H4 (cell line): ENCODE results near the gene SERPINB7. TPM values are rescaled to one million over a fixed set of nuclear protein-coding genes. Genes with fewer than 3 reads are reported as not detected.
"Not testable (repeated sequence)": the region's sequence is repeated elsewhere in the genome, so short reads cannot be mapped to it uniquely, and the experiment has no call there.

ENCODE experiments used
- DNase-seq: peaks from one replicate; pipeline ENCODE4 v3.0.0-alpha.2; 2015; ENCODE audit warnings: low spot score
- total RNA-seq: library from RNA; depleted of rRNA; stranded (reverse); fragments of >200 nt; shearing (Covaris generic); gene quantifications from 2 replicates; pipeline ENCODE4 v1.2.3, GENCODE V29; 2014; rRNA removed

The SERPINB7 gene, protein sequence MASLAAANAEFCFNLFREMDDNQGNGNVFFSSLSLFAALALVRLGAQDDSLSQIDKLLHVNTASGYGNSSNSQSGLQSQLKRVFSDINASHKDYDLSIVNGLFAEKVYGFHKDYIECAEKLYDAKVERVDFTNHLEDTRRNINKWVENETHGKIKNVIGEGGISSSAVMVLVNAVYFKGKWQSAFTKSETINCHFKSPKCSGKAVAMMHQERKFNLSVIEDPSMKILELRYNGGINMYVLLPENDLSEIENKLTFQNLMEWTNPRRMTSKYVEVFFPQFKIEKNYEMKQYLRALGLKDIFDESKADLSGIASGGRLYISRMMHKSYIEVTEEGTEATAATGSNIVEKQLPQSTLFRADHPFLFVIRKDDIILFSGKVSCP
- total RNA-seq: 1.3 TPM in 1 of 2 replicates, not detected in the other

DNA sequence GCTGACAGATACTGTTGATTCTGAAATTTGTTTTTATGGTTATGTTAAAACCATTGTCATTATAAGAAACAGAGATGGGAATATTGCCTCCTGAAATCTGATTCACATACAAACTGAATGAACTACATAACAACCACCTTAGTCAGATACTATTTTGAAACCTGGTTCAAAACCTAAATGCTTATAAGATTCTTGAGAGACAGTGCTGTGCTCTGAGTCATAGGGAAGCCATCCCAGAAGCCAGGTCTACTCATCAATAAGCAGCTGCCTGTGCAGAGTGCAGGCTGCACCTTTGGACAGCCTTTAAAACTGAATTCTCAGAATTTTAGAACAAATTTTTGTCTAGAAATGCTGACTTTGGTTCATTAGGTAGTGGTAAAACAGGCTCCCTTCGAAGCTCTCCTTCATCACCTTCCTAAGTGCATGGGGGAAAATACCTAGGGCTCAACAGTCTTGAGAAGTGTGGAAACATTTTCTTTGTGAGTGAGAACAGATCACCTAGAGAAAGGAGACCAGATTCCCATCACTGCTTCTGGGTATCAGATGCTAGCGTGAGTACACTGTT is at the start of gene SERPINB7:
TSS of gene SERPINB7 (plus strand) at position 253 of the 565 bp plus-strand sequence. CDS start 6,955 bp downstream, outside the sequence.
- no peak for DNase-seq

DNA sequence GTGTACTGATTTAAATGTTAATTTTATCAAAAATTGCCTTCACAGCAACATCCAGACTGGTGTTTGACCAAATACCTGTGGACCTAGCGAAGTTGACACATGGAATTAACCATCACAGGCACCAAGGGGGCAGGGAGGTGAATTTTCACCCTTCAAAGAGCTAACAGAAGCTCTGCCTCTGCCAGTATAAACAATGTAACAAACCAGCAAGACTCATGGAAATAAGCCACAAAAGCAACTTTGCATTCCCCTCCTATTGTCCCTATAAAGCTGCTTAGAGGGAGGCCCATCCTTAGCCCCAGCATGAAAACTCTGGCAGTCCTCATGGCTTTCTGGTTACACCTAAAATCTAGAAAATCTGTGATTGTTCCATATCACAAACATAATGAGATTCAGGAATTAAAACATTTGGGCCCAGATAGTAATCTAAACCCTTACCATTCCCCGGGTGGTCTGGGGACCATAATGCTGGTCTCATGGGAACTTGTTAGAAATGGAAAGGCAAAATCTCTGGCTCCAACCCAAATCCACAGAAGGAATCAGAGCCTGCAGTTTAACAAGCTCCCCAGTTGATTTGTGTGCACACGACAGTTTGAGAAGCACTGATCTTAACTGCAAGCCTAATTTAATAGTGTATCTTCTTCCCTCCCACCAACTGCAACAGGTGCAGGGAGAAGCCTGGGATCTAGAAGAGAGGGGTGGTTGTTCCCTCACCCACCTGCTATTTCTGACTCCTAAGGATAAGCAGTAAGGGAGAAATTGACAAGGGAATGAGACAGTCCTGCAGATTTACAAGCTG is 49.3 kb upstream of the SERPINB7 start:
- no peak for DNase-seq

DNA sequence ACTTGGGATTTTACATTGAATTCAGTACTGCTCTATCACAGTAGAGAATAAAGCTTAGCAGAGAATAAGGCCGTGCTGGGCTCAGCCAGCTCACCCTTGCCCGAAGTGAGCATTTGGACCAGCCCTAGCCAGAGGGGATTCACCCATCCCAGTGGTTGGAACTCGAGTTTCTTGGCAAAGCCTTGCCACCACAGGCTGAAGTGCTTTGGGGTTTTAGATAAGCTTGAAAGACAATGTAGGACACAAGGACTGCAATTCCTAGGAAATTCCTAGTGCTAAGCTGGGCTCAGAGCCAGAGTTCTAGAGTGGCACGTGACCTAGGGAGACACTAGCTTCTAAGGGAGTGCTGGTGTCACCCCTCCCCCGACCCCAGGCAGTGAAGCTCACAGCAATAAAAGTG is 44.4 kb upstream of the SERPINB7 start:
- DNase-seq: peak; percentile 69

DNA sequence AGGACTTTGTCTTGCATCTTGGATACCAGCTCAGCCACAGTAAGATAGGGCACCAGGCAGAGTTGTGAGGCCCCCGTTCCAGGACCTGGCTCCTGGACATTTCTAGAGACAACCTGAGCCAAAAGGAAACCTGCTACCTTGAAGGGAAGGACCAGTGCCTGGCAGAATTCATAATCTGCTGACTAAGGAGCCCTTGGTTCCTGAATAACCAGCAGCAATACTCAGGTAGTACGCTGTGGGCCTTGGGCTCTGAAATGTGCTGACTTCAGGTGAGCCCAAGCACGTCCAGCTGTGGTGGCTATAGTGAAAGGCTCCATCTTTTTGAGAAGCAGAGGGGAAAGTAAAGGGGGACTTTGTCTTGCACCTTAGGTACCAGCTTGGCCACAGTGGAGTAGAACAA is 44.0 kb upstream of the SERPINB7 start:
- DNase-seq: no peak

DNA sequence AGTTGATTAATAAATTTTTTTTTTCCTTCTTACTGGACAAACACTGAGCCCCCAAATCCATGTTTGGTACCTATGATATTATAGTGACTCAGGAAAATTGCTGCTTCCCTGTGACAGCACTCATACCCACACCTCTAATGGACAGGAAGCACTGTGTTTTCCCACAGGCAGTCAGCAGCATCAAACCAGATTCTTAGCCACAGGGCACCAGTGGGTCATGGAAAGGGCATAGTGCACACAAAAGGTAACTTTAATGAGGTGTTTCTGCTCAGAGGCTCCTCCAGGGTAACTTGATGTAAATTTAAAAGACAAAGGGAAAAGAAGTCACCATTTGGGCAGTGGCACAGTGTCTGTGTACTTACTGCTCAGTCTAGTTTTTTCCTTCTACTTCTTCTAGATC is 38.3 kb upstream of the SERPINB7 start:
- DNase-seq: peak; percentile 33

DNA sequence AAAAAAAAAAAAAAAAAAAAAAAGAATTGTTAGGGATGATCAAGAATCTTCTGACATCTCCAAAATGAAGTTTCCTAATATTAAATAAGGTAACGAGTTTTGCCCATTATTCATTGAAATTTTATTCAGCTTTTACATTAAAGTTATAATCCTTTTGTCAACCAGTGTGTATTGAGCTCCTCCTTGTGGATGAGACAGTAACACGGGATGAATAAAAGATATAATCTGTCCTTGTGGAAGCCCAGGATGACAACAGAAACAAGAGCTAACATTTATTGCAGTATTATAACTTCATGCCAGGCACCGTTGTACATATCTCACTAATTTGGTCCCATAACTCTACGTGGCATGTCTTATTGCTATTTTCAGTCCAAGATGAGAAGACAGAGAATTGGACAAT is 33.4 kb upstream of the SERPINB7 start:
- no peak for DNase-seq

DNA sequence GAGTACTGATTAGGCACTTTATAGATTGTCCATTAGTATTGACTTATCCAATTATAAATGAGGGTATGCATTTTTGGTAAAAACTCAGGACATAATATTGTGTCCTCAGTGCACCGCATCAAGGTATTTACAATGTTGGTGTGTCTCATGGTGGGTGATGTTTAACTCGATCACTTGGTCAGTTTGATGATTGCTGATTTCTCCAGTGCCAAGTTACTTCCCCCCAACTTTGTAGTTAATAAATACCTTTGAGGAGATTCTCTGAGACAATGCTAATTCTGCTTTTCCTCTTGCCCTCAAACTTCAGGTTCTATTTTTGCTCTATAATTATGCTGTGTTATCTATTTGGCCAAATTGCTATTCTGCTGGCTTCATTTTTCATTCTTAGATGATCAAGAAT is 28.2 kb upstream of the SERPINB7 start:
- no peak for DNase-seq

DNA sequence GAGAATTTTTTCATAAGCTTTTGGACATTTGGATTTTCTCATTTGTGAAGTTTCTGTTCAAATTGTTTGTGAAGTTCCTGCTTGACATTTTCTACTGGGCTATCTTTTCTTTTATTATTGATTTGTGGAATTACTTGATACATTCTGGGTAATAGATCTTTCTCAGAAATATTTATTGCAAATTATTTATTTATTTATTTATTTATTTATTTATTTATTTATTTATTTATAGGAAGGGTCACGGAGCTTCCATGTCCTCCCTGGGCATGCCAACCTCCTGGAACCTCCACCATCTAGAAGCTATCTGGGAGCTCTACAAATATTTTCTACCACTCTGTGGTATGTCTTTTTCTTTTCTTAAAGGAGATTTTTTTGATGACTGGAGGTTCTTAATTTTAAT is 25.7 kb upstream of the SERPINB7 start:
- no peak for DNase-seq

DNA sequence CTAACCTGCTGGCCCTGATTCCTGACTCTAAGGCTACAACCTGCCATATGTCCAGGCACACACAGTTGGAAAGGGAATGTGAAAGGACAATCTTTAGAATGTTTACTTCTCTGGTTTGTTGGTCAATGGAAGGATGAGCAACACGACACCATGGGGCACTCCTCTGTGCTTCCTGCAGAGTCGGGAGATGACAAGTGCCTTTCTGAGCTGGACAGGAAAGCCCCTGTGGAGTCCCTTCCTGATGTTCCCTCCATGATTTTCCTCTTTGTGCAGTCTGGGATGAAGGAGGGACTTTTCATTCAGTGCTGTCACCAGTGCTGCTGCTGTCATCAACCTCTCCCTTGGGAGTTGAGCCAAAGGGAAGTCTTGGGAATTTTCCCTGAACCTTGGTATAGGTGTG is 22.6 kb upstream of the SERPINB7 start:
- DNase-seq: no peak

DNA sequence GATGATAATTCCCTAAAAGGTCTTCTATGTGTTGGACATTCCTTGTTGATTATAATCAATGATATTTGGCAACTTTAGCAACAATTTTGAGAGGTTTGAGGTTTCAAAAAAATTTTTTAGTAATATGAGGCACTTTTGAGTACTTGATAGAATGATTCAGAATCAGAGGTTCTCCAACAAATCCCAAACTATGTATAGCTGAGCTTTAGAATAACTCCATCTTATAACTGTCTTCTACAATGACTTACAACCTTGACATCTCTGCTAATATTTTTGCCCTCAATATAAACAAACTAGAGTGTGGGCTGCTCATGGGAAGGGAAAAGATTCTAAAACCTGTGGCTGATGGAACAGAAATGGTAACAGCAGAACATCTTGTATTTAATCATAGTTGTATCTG is 21.5 kb upstream of the SERPINB7 start:
- DNase-seq: no peak

DNA sequence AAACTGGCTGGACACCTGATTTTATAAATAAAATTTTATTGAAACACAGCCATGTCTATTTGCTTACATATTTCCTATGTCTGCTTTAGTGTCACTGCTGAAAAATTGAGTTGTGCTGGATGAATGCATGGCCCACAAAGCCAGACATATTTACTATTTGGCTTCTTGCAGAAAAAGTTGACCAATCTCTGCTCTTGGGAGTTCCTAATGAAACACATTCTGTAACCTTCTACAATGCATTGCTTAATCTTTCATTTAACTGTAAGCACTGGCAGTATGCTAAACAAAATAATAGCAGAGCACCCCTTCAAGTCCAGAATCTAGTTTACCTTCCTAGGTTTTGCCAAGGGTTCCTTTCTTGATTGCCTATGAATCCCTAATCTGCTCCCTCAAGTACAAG is 17.7 kb upstream of the SERPINB7 start:
- DNase-seq: no peak

DNA sequence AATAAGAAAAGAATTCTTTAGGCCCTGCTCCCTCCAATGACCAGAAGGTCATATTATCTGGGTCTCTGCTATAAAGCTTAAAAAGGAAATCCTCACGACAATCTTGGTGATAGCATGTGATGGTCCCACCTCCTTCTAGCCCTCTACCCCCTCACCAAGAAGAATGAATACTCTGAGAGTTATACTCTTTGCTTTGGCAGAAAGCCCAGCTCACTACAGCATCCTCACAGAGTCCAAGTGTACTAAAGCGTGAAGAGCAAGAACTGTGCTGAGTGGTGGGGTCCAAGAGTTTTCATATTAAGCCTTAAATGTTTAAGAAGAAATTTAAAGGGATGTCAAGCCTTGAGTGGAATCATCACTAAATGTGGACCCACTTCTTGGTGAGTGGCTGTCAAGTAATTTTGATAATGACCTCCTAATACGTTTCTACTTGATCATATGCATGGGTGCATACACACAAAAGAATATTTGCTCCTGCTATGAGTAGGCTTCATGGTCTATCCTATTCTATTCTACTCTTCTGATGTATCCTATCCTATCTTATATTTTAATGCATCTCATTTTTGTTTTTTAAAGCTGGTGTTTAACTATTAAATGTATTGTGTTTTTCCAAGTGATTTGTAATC is 16.5 kb upstream of the SERPINB7 start:
- DNase-seq: no peak

DNA sequence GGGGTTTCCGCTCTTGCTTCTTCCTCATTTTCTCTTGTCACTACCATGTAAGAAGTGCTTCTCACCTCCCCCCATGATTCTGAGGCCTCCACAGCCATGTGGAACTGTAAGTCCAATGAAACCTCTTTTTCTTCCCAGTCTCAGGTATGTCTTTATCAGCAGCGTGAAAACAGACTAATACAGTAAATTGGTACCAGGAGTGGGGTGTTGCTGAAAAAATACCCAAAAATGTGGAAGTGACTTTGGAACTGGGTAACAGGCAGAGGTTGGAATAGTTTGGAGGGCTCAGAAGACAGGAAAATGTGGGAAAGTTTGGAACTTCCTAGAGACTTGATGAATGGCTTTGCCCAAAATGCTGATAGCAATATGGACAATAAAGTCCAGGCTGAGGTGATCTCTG is 15.4 kb upstream of the SERPINB7 start:
- not testable (repeated sequence) for DNase-seq

DNA sequence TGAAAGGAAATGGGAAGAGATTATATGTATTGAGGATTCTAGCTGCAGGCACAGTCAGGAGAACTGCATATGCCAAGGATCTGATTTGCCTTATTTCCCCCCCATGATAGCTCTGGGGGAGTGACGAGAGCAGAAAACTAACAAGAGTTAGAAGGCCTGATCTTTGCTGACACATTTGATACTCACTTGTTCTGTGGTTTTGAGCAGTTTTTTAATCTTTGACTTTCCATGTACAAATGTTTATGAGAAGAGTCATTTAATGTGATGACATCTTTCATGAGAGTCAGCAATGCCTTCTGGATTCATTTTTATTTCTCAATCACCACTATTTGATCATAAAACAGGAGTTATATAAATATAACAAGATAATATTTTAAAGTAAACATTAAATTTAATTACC is 12.7 kb upstream of the SERPINB7 start:
- no peak for DNase-seq

DNA sequence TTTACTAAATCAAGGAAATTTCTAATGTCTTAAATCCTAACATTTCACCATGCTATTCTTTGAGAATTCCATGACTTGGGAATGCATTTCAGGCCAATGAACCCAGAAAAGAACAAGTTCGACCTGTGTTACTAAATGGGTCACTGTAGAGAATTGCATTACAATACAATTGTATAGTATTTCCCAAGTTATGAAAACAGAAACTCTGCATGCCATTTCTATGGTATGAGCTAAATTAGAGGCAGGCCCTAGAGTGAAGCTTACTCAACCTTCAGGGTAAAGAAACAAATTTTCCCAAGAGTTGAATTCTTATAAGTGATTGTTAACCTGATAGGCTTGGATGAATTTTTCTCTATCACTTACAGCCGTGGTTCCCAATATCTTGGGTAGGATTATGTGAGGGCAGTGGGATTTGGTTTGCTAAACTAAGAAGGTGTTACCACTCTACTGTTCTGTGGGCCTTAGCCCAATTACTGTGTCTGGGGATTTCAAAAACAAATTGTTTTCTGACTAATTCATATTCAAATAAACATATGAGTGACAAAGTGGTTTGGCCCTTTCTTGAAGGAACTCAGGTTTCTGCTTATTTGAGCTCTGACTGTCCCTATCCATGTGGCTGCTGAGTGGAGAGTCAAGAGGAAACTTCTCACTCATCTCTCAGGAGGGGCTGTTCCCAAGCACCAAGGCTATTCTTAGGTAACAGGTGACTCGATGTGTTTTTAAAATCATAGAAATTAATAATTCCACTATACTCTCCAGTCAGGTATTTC is 11.2 kb upstream of the SERPINB7 start:
- no peak for DNase-seq

DNA sequence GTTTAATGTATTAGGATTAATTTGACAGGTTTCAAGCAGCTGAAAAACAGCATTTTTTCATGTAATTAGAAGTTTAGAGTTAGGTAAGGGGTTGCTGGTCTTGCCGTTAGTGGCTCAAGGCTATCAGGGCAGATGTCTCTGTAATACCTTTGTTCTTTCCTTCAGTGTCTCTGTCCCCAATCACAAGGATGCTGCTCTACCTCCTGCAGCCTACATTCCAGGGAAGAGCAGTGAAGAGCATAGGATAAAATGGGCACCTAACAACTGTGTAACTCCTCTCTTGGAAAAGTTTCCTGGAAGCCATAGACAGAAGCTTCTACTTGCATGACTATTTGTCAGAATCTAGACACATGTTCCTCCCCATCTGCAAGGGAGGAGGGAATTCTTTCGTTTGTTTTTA is 9.4 kb upstream of the SERPINB7 start:
- no peak for DNase-seq

DNA sequence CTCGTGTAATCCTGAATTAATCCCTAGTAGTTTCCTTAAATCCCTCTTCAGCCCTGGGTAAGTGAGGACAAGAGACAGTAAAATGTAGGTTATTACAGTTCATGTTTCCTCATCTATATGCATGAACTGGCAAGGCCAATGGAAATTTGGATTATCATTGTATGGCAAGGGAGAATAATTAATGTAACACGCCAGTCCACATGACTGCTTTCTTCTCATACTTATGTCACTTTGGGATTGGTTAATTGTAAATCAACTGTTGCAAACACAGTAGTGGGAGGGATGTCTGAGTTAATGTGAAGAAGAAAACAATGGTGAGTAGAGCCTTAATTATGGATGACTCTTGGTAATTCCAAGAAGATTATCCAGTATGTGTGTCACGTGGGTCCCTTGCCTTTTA is 1.7 kb upstream of the SERPINB7 start:
- DNase-seq: no peak

DNA sequence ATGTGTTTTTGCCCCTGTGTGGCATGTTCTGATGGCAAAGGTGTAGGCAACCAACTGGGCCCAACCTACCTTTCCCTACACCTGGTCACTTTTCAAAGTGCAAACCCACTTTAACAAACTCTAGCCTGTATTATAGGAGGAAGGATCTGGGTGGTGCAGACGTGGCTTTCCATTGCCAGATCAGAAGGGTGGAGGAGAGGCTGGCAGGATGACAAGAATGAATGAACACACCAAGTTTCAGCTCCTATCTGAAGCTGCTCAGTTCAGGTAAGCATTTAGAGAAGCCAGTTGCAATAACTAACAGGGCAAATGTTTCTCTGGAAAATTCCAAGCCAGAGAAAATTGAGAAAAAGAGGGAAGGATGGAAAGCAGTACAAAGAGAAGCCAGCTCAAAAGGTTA is 707 bp upstream of the SERPINB7 start:
- no peak for DNase-seq

DNA sequence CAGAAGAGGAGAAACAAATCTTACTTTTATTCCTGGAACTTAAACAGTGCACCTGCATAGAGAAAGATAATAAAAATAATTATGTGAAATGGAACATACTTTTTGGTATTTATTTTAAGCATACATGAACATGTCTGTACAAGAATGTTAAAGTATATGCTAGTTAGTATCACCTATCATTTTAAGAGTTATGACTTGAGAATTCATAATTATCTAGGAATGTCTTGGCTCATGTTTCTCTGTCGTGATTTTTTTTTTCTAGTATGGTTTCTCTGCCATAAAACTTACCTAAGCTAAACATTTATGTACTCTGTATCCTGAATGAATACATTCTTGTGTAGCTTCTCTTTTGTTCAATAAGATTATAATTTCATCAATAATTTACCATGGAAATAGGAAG is 4.2 kb downstream of the SERPINB7 start:
- DNase-seq: no peak

DNA sequence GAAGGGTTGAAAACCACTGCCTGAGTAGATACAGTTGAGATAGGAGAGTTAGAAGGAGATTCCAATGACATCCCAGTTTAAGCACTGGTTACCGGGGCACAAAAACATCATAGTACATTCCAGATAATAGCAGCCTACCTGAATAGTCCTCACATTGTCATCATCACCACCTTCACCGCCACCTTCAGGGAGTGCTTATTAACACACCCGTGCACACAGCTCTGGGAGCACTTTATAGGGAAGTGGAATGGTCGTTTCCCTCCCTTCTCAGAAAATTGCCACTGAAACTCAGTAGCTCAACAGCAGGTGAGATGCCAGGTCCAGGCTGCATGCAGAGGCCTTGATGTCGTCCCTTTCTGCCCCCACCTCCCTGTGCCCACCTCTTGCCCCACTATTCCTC is 8.2 kb downstream of the SERPINB7 start:
- DNase-seq: no peak

DNA sequence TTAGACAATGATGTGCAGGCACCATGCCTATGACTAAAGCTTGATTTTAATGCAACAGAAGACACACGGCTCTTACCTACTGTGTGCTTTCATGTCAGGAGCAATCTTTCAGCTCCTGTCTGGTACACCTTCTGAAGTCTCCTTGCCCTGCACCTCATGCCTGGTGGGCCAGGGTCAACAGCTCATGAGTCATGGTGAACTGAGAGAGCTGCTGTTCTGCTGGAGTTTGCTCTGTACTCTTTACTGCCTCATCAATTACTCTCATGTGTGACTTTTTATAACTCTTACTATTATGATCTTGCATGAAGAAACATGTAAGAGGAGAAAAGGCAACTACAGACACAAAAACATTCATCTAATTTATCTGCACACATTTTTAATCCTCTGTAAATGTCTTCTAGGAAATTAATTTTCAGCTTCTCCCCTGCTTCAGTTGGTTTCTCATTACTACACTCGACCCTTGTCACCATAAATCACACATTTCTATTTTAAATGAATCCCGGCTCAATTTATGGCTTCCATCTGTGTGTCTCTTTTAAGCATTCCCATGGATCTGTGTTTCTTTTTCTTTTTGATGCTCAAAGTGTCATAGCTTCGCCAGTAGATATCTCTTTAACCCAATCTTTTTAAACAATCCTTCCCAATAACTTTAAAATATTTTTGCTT is 9.7 kb downstream of the SERPINB7 start:
- DNase-seq: no peak
